ENCODE results near the gene RBBP8. TPM values are rescaled to one million over a fixed set of nuclear protein-coding genes. Genes with fewer than 3 reads are reported as not detected.

The RBBP8 gene
- total RNA-seq, 3 donors from 2014 or later (not counting 1 experiment from before 2014, with no cell fraction given): 11.6 to 18.7 (median 12.1) TPM

DNA sequence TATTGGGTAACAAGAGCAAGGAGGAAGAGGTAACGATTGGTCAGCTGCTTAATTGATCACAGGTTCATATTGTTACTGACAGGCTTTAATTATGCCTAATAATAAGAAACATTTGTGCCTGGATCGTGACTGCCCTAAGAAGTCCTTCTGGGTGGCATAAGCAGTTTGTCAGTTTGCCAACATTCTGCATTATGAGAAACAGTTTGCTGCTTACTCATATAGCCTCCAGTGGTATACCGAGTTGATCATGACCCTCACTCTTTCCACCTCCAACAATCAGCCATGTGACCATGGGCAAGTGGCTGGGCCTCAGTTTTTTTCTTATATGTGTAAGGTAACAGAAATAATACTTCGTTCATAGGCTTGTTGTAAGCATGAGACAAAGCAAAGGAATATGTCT is 105.6 kb downstream of the RBBP8 start:
- Mint-ChIP-seq H3K27ac (no peak overlapping the region), H3K36me3 (no peaks in the 10 kb centered on the region), H3K27me3 (ENCODE audit: low read depth in 2 of 2) (peaks cover 5 to 6% of the 10 kb centered on the region in 2 donors), H3K4me3 (no peak overlapping the region), H3K4me1 (no peaks in the 10 kb centered on the region), H3K9me3 (no peaks in the 10 kb centered on the region)
- WGBS (ENCODE audit: insufficient coverage): 96% methylated on average over 4 of the region's 4 CpGs
- TF ChIP-seq CTCF (IDR thresholded peaks at IDR 0.05): no peak
- no peaks in the 10 kb centered on the region for H3K36me3 ChIP-seq (ENCODE audit: control insufficient read depth, insufficient read depth, low read length)
- DNase-seq: no peak
- no peaks in the 10 kb centered on the region for H3K27me3 ChIP-seq (ENCODE audit: control insufficient read depth, insufficient read depth, low read length)
- no peak overlapping the region for H3K4me3 ChIP-seq (ENCODE audit: low read length)
- H3K9me3 ChIP-seq (ENCODE audit: control insufficient read depth, insufficient read depth, low read length): no peaks in the 10 kb centered on the region
- no peaks in the 10 kb centered on the region for H3K4me1 ChIP-seq (ENCODE audit: control insufficient read depth, insufficient read depth, low read length)
- no peak for ATAC-seq
- no peak overlapping the region for H3K27ac ChIP-seq (ENCODE audit: low read length)
- intact Hi-C loops (cut with micrococcal nuclease): no loop called here

DNA sequence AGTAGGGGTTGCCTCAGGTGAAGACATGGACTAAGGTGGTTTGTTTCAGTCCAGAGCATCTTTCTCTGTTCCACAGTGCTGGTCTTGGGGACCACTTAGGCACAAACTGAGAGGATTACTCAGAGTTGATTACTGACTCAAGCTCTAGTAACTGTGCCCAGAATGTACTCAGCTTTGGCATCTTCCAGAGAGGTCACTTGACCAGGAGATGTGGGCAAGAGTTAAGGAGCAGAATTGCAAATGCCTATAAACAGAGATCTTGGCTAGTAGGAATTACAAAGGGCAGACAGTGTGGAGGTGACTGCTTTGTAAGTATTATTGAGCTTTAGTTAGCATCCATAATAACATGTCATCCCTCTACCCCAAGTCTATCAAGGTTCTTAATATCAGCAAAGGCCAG is 109.0 kb downstream of the RBBP8 start:
- DNase-seq: no peak
- H3K27ac Mint-ChIP-seq: no peak overlapping the region
- no peaks in the 10 kb centered on the region for H3K9me3 Mint-ChIP-seq
- ATAC-seq: no peak
- H3K27me3 Mint-ChIP-seq (ENCODE audit: low read depth in 2 of 2): peaks cover 5 to 6% of the 10 kb centered on the region in 2 donors
- H3K4me1 ChIP-seq (ENCODE audit: control insufficient read depth, insufficient read depth, low read length): no peaks in the 10 kb centered on the region
- H3K36me3 Mint-ChIP-seq: no peaks in the 10 kb centered on the region
- H3K9me3 ChIP-seq (ENCODE audit: control insufficient read depth, insufficient read depth, low read length): no peaks in the 10 kb centered on the region
- H3K4me3 Mint-ChIP-seq: no peak overlapping the region
- intact Hi-C loops (cut with micrococcal nuclease): no loop called here
- no peaks in the 10 kb centered on the region for H3K36me3 ChIP-seq (ENCODE audit: control insufficient read depth, insufficient read depth, low read length)
- H3K27me3 ChIP-seq (ENCODE audit: control insufficient read depth, insufficient read depth, low read length): no peaks in the 10 kb centered on the region
- H3K27ac ChIP-seq (ENCODE audit: low read length): no peak overlapping the region
- TF ChIP-seq CTCF (IDR thresholded peaks at IDR 0.05): no peak
- H3K4me3 ChIP-seq (ENCODE audit: low read length): no peak overlapping the region
- H3K4me1 Mint-ChIP-seq: peaks cover 0 to 5% of the 10 kb centered on the region in 2 donors

GRCh38 chr18:23043803-23044376 is 110.8 kb downstream of the RBBP8 start:
- Histone ChIP-seq H3K27me3 (ENCODE audit: control insufficient read depth, insufficient read depth, low read length) (no peaks in the 10 kb centered on the region), H3K27ac (ENCODE audit: low read length) (no peak overlapping the region), H3K4me1 (ENCODE audit: control insufficient read depth, insufficient read depth, low read length) (no peaks in the 10 kb centered on the region), H3K9me3 (ENCODE audit: control insufficient read depth, insufficient read depth, low read length) (no peaks in the 10 kb centered on the region), H3K36me3 (ENCODE audit: control insufficient read depth, insufficient read depth, low read length) (no peaks in the 10 kb centered on the region), H3K4me3 (ENCODE audit: low read length) (no peak overlapping the region)
- Mint-ChIP-seq H3K36me3 (no peaks in the 10 kb centered on the region), H3K4me1 (peaks cover 0 to 5% of the 10 kb centered on the region in 2 donors), H3K9me3 (no peaks in the 10 kb centered on the region), H3K27me3 (ENCODE audit: low read depth in 2 of 2) (peaks cover 0 to 4% of the 10 kb centered on the region in 2 donors), H3K27ac (no peak overlapping the region), H3K4me3 (no peak overlapping the region)
- TF ChIP-seq CTCF (IDR thresholded peaks at IDR 0.05): no peak
- ATAC-seq (no peak), DNase-seq (no peak)
- WGBS (ENCODE audit: insufficient coverage): 87% methylated on average over 5 of the region's 7 CpGs
- intact Hi-C loops (cut with micrococcal nuclease): no loop called here
